Left hindlimb (tissue), 1 donor: Measurements from ENCODE around the gene SUB1.
"Not testable (repeated sequence)": the region's sequence is repeated elsewhere in the genome, so short reads cannot be mapped to it uniquely, and the experiment has no call there.

Experiments
- DNase-seq: peaks from one replicate; pipeline ENCODE4 v3.0.0-alpha.2; 2018

The SUB1 gene

DNA sequence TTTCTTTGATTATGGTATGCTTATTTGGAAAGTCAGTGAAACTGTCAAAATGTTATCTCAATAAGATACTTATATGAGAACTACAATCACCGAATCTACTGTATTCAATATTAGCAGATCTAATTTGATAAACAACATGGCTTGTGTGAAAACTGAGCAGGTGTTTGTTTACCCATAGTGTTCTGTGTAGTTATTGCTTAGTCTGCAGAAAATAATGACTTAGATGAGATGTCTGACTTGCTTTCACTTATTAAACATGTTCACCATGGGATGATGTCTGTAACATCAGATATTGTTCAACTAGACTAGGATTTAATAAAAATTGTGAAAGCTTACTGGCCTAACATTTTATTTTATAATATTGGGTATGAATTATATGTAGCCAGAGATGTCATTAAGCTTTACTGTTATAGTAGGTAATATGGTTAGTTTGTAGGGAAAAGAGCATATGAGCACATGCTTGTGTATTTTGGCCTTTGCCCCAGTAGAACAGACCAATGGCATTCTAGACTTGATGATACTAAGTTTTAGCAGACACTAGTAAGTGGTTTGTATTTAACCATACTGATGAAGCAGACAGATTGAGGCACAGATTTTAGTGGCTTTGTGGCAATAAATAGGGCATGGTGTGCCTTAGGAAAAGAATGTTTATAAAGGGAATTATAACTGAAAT lies 16.4 kb downstream of the SUB1 start:
- no peak for DNase-seq

DNA sequence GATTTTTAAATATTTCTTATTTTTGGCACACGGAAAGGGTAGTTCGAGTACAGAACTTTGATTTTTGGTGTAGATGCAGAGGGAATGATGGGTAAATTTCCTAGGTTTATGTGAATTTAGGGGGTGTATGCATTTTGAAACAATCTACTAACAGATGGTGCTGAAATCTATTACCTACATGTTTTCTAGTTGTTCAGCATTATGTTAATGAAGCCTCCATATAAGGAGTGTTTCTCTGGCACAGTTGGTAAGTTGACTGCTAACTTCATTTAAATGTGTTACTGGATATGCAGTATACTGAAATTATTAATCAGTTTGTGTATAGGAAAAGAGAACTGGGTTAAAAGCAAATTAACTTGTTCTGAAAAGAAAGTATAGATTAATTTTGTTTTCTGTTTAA lies 17.5 kb downstream of the SUB1 start:
- no peak for DNase-seq

DNA sequence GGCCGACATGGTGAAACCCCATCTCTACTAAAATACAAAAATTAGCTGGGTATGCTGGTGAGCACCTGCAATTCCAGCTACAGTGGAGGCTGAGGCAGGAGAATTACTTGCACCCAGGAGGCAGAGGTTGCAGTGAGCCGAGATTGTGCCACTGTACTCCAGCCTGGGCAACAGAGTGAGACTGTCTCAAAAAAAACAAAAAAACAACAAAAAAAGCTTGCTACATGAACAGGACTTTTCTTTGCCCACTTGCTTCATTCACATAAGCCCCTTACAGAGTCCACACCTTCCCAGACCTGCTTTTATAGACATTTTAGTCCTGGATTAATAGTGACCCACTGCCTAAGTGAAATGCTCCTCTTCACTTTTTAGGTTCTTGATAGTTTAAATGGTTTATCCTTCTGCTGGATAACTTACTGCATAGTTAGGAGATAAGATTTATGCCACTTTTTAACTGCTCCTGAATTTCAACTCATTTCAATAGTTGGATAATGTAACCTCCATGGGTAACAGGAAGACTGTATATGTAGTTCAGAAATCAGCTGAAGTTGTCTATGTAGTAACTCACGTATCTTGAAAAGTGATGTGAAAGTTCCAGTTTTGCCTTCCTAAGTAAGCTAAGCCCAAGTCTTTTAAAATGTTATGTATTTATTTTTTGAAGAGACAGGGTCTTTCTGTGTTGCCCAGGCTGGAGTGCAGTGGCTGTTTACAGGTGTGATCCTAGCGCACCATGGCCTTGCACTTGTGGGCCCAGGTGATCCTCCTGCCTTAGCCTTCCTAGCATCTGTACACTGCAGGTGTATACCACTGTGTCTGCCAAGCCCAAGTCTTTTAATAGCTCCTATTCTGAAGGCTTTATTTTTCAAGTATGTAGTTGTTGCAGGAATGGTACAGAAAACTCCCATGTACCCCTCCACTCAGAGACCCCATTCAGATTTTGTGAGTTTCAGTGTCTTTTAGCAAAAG lies 19.7 kb downstream of the SUB1 start:
- no peak for DNase-seq

DNA sequence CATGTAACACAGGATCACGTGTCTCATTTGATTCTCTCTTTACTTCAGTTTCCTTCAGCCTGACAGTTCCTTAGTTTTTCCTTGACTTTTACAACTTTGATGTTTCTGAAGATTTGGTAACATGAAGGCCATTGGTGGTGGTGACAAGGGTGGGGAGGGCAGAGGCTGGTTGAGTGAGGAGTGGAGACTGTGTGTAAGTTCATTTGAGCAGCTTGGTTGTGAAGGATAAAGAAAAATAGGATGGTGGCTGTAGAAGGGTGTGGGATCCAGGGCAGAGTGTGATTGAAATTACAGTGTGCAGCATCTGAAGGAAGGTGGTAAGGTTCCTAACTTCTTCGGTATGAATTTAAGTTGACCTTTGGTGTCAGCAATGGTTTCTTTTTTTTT lies 20.4 kb downstream of the SUB1 start:
- DNase-seq = no peak

DNA sequence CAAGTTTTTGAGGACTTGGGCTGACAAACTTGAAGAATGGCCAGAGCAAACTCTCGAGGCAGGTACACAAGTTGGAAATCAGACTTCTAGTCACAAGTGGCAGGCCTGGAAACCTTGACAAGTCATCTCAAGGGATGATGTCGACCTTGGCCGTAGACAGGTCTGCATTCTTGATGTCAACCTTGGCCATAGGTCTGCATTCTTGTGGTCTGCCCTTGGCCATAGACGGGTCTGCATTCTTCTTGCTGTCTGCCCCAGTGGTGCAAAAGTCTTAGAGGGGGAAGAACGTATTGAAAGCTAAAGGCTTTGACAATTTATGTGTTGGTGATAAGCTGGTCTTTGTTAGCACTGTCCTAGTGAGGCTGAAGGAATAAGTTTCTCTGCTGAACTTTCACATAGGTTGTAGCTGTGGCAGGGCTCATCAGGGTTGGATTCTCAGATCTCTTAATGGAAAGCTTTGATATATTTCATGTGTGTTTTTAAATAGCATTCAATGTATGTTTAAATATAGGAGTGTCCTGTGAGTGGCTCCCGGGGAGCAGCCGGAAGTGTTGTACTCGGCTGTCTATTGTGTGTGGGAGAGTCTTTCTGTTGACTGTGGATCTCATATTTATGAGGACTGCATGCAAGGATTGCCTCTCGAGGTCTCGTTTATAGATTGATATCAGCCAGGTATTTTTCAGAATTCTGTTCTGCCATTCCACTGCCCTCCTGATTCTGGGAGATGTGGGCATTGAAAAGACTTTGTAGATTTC lies 27.0 kb downstream of the SUB1 start:
- DNase-seq = no peak

DNA sequence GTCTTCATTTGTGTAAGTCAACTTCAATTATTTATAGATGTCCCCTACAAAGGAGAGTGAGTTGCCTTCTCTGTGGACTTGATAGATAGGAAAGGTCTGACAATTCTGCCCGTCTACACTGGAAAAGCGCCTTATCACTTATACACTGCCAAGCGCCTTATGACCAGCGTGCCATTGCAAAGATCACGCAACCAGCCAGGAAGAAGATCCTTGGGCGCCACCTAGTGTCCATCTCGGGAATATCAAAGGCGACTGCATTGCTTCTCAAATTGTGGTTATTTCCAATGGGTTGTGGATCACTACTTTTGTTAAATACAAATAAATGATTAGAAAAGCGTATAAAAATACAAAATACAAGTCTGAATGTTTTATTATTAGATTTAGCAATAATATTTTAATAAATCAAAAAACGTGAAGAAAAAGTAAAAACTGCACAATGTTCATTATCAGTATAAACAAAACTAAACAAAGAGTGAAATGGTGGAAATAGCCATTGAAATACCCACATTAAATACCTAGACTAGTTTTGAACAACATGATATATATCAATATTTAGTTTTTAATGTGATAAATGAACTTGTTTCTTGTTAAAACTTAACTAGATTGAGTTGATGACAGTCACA lies 27.8 kb downstream of the SUB1 start:
- peak; percentile 77 for DNase-seq

DNA sequence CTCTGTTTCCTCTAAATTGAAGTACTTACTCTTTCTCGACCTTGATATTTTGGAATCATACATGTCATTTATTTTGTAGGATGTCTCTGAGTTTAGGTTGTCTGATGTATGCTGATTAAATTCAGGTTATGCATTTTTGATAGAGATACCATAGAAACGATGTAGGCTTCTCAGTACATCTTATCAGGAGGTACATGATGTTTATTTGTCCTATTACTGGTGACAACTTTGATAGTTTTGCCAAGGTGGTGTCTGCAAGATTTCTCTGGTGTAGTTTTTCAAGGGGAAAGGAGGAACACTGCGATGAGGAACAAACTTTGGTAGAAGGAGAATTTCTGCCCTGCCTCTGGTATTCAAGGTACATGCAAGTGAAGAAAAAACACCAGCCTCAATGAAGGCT lies 29.9 kb downstream of the SUB1 start:
- DNase-seq = no peak

DNA sequence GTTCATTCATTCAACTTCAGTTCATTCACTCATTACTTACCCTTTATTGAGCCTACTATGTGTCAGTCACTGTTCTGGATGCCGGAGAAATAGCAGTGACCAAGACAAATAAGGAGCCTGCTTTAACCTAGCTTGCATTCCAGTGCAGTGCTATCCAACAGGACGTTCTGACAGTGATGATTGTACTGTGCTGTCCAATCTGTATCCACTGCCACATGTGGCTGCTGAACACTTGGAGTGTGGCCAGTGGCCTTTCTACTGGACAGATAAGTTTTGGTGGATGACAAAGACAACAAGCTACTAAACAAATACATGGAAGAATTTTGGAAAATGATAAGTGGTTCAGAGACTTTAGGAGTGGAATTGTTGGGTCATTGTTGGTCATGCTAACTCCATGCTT lies 33.6 kb downstream of the SUB1 start:
- no peak for DNase-seq

DNA sequence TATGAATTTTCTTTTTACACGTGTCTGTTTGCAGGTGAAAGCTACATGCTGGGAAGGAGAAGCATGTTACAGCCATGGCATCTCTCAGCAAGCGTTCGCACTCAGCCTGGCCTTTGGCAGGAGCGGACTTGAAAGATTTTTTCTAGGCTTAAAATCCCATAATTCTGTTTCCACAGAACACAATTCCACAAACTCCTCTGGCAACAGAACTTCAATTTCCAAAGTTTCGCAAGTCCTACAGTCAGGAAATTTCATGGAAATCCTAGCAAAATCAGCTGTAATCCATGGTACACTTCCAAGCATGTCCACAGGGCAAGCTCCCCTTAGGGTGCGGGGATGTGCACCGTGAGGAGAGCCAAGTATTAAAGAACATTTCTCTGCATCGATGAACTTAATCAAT lies 35.9 kb downstream of the SUB1 start:
- DNase-seq = no peak

DNA sequence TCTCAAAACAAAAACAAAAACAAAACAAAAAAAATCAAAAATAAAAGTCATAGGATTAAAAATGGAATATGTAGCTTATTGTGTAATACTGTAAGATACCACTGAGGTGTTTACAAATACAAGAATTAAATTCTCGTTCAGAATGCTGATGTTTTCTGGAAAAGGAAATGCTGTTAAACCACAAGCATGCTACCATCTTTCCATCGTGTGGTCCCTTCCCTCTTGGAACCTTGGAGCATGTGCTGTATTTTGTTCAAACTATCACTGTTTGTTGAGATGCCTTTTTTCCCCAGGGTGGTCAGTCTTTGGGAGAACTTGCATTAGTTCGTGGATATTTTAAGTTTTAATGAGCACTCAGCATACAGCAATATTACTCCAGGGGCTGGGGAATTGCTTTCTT lies 39.7 kb downstream of the SUB1 start:
- DNase-seq = no peak

DNA sequence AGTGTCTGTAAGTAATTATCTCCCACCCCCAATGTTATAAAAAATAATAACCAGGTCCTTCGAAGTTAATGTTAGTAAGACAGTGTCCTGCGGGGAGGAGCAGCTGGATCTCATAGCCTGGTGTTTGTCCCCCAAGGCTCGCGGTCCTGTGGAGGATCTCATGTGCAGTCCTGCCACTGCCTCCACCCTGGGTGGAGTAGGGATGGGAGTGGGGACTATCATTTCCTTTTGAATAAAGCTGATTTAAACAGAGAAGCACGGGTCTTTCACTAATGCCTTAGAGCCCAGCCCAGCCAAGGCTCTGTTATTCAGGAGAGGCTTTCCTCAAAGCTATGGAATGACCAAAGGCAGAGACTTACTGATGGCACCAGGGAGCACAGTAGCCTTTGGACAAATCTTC lies 40.2 kb downstream of the SUB1 start:
- no peak for DNase-seq

DNA sequence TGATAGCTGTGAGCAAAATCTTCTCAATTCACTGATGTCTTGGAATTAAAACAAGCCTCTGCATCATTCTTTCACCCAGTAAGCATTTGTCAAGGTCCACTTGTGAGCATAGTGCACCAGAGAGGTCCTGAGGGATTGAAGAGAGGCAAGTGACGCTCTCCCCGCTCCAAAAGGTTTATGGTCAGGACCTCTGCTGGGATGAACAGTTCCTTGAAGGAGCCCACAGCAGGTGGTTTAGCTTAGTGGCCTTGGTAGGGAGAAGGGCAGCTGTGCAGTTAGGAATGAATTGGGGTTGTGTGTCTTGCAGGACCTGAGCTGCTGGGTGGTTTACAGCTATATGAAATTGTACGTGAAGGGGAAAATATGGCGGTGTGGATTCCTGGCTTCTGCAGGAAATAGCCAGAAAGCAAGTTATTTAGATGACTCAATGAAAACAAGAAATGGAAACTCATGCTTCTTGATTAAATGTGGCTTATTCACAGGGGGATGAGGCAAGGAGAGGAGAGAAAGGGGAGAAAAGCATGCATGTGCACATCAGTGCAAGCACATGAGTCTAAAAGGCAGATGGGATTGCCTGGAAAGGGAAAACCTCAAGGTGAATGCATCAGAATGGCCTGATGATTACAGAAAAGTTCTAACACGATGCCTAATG lies 42.0 kb downstream of the SUB1 start:
- no peak for DNase-seq

DNA sequence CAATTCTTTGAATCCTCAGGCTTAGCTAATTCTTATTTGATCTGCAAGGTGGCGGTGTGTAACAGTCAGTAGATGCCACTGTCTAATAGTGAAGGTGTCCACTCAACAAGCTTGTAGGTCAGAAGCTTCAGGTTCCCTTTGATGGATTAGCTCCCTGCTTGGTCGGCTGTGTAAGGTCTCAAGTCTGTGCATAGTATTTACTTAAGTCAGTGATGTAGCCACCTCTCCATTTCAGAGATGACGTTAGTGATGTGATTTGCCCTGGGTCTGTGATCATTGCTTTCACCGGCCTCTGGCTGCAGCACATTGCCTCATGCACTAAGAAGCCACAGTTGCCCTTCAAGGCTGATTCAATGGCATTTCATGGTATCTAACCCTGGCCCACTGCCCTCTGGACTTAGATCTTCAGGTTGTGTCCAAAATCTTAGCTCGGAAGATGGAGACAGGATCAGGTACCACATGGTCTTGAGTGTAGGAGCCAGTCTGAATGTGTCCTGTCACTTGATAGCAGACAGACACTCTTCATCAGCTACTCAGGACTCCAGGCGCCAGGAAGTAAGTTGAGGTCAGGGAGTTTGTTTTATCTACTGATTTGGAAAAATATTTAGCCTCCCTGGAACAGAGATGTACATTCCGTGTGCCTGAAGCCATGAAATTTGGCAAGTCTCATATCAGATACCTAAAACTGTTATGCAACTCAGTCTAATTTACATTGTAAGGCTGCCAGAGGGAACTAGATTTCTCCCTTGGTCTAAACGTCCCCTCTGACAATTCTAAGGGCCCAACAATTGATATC lies 42.9 kb downstream of the SUB1 start:
- DNase-seq = no peak

DNA sequence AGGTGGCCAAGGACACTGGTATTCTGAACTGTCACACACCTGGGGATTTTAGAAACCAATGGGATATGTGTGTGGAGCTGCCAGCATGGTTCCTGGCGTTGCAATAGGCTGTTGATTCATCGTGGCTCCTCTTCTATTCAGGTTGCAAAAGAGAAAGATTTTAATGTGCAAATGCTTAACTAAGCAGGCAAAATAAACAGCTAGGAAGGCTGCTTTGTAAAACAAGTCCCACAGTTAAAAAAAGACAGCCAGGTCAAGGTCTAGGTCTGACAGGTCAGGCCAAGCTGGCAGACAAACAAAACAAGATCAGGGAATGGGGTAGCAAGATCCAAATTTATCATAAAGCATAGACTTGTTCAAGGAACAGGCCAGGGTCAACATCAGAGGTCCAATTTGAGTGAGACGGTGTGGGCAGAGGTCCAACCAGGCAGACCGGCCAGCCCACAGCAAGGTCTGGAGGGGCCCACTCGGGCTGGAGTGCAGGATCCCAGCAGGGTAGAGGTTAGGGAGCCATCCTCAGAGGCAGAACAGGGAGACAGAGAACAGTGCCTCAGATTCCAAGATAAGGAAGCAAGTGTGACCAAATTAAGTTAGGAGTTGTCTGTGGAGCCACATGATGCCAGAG lies 45.6 kb downstream of the SUB1 start:
- DNase-seq = no peak

DNA sequence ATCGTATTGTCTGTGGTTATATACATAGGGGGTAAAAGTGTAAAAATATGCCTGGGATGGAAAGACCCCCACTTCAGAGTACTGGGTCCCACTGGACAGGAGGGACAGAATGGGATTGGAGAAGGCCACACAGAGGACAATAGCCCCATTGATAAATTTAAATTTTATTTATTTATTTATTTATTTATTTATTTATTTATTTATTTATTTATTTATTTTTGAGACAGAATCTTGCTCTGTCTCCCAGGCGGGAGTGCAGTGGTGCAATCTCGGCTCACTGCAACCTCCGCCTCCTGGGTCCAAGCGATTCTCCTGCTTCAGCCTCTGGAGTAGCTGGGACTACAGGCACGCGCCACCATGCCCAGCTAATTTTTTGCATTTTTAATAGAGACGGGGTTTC lies 47.7 kb downstream of the SUB1 start:
- not testable (repeated sequence) for DNase-seq

DNA sequence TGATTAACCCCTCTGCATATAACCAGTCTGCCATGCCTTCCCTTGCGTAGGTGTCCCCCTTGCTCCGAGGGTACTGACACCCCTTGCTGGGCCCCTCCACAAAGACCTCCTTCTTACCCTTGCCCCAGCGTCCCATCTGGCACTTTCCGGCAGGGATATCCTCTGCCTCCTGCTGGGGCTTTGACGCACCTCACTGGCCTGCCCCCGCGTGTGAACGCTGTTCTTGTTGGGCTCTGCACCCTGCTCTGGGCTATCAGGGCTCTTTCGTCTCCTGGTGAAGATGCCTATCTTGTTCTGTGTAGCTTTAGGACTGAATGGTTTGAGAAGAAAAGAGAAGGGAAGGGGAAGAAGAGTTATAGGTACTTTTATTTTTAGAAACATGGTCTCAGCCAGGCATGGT lies 53.0 kb downstream of the SUB1 start:
- DNase-seq = no peak

DNA sequence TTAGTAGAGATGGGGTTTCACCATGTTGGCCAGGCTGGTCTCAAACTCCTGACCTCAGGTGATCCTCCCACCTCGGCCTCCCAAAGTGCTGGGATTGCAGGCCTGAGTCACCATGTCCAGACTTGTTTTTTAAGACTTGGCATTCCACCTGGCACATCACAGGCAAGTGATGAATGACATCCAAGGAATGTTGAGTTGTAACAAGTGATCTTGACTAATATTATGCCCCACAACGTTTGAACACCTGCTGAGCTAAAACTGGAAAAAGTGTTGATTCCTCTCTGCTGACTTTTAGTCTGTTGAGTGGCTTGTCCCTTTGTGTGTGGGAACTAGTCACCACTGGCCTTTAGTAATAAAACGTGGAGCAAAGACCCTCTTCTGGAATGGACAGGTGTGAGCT lies 54.6 kb downstream of the SUB1 start:
- no peak for DNase-seq

DNA sequence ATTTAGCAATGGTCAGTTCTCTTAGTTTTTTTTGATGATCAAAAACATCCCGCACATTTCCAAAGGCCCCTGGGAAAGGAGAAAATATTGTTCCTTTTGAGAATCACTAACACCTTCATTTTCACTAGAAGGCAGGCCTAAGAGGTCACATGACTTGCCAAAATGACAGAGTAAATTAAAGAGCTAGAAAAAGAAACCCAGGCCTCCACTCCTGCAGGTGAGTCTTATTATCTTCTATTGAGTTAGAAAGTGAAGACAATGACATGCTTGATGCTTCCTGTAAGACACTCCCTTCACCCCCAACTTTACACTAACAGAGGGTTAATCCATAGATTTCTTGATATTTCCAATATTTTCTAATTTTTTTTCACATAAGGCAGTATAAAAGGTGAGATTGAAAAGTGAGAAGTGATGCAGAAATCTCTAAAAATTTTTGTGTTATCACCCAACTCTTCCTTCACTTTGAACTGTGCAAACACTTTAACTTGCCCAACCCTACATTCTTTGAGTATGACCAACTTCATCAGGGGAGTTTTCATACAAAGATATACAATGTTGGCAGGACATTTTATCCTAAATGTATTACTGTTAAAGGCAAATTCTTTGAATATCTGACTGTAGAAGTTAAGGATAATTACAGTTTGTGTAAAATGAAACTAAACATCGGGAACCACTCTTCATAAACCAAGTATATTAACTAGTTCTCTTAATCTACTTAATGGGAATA lies 57.1 kb downstream of the SUB1 start:
- no peak for DNase-seq

DNA sequence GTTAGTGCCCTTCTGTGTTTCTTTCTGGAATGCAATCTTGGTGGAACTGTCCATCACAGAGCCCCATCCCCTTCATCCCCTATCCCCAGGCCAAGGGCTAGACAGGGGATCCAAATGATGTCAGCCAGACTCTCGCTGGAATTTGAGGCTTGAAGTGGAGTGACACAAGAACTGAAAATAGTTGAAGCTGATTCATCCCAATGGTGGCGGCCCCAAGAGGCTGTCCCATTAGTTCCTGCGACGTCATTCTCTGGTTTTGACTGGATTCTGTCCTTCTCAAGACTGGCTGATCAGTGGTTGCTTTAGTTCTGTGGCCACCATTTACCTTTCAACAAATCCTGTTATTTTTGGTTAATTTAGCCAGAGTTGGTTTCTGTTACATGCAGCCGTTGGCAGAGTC lies 59.9 kb downstream of the SUB1 start:
- no peak for DNase-seq
